Glutamatergic neuron (in vitro differentiated cells): ENCODE results near the gene MED20. TPM values are rescaled to one million over a fixed set of nuclear protein-coding genes. Genes with fewer than 3 reads are reported as not detected.

Source experiments
- DNase-seq: peaks from one replicate; pipeline ENCODE4 v3.0.0; 2022
- H3K27ac Mint-ChIP-seq: one replicate; pipeline ENCODE4 v1.8.0; 2020; ENCODE audit warnings: mild to moderate bottlenecking, mixed read lengths, inconsistent platforms; ENCODE audit not compliant: unreplicated experiment
- H3K27me3 Mint-ChIP-seq: one replicate; pipeline ENCODE4 v1.8.0; 2020; ENCODE audit warnings: mild to moderate bottlenecking, moderate library complexity, mixed read lengths, inconsistent platforms; ENCODE audit not compliant: unreplicated experiment
- H3K36me3 Mint-ChIP-seq: one replicate; pipeline ENCODE4 v1.8.0; 2020; ENCODE audit warnings: mild to moderate bottlenecking, mixed read lengths, inconsistent platforms; ENCODE audit not compliant: unreplicated experiment
- H3K4me1 Mint-ChIP-seq: one replicate; pipeline ENCODE4 v1.8.0; 2020; ENCODE audit warnings: mild to moderate bottlenecking, low read depth, mixed read lengths, inconsistent platforms; ENCODE audit not compliant: unreplicated experiment
- H3K4me3 Mint-ChIP-seq: one replicate; pipeline ENCODE4 v1.8.0; 2020; ENCODE audit warnings: mild to moderate bottlenecking, mixed read lengths, inconsistent platforms; ENCODE audit not compliant: unreplicated experiment
- H3K9me3 Mint-ChIP-seq: one replicate; pipeline ENCODE4 v1.8.0; 2020; ENCODE audit warnings: mild to moderate bottlenecking, moderate library complexity, mixed read lengths, inconsistent platforms; ENCODE audit not compliant: unreplicated experiment
- total RNA-seq: library from RNA; stranded (reverse); fragmentation: NEBNext Ultra II Directional; extraction: Animal tissue kit (Norgen Biotek cat#: 25700); gene quantifications from one replicate; pipeline ENCODE4 v1.2.1, GENCODE V29; 2021; ENCODE audit not compliant: unreplicated experiment
- TF ChIP-seq, protein P1 (sequence below): fragments of 200-600 bp; sonication (generic); IDR thresholded peaks from one replicate; pipeline ENCODE4 v1.5.0; 2021; ENCODE audit not compliant: partially characterized antibody, unreplicated experiment

MED20 gene
- total RNA-seq, 1 donor from 2014 or later = 30.9 TPM

DNA sequence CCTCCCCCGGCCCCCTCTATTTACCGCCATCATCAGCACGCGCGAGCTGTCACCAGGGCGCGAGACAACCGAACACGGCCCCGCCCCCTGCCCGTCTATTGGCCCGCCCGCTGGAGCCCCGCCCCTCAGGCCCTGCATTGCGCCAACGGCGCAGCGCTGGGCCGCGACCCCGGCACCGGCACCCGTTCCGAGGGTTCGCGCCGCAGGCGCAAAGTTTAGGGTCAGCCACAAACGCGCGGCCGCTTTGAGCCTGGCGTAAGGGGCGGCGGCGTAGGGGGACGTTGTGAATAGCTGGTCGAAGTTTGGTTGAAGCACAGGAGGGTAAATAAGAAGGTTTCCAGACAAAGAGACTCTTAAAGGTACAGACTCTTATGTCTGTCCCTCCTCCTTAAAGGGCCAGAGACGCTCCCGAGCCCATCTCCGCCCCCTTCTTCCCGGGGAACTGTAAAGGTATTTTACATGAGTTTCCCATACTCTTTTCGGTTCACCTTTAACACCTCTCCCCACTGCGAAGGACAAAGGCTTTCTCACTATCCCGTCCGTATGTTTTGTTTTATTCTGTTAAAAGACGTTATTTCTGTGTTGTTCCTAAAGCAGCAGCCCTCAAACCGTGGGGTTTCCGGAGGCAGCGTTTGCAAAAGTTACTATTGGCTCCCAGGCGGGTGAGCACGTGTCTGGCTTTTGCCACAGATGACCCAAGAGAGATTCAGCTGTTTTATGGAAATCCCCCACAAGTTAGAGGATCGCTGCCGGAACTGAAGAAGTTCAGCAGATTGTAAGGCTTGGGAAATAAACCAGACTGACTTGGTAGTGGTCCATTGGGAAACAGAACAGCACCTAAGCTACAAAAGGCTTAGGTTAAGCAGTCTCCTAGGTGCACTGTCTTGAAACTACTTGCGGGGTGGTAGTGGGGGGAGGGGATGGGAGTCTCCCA is 25.4 kb downstream of the MED20 start, which contains the start of gene USP49:
TSS of gene USP49 (minus strand) at position 76 of the 934 bp plus-strand sequence. CDS start 88,392 bp downstream, outside the sequence.
- Mint-ChIP-seq H3K4me1 (peaks cover 3% of the 10 kb centered on the region), H3K9me3 (no peaks in the 10 kb centered on the region), H3K4me3 (peak within 1 kb of the TSS; percentile 91), H3K27me3 (peaks cover 4% of the 10 kb centered on the region), H3K27ac (peak within 1 kb of the TSS; percentile 90), H3K36me3 (no peaks in the 10 kb centered on the region)
- DNase-seq = peak; percentile 98
- TF ChIP-seq, protein P1, sequence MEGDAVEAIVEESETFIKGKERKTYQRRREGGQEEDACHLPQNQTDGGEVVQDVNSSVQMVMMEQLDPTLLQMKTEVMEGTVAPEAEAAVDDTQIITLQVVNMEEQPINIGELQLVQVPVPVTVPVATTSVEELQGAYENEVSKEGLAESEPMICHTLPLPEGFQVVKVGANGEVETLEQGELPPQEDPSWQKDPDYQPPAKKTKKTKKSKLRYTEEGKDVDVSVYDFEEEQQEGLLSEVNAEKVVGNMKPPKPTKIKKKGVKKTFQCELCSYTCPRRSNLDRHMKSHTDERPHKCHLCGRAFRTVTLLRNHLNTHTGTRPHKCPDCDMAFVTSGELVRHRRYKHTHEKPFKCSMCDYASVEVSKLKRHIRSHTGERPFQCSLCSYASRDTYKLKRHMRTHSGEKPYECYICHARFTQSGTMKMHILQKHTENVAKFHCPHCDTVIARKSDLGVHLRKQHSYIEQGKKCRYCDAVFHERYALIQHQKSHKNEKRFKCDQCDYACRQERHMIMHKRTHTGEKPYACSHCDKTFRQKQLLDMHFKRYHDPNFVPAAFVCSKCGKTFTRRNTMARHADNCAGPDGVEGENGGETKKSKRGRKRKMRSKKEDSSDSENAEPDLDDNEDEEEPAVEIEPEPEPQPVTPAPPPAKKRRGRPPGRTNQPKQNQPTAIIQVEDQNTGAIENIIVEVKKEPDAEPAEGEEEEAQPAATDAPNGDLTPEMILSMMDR = no peak

DNA sequence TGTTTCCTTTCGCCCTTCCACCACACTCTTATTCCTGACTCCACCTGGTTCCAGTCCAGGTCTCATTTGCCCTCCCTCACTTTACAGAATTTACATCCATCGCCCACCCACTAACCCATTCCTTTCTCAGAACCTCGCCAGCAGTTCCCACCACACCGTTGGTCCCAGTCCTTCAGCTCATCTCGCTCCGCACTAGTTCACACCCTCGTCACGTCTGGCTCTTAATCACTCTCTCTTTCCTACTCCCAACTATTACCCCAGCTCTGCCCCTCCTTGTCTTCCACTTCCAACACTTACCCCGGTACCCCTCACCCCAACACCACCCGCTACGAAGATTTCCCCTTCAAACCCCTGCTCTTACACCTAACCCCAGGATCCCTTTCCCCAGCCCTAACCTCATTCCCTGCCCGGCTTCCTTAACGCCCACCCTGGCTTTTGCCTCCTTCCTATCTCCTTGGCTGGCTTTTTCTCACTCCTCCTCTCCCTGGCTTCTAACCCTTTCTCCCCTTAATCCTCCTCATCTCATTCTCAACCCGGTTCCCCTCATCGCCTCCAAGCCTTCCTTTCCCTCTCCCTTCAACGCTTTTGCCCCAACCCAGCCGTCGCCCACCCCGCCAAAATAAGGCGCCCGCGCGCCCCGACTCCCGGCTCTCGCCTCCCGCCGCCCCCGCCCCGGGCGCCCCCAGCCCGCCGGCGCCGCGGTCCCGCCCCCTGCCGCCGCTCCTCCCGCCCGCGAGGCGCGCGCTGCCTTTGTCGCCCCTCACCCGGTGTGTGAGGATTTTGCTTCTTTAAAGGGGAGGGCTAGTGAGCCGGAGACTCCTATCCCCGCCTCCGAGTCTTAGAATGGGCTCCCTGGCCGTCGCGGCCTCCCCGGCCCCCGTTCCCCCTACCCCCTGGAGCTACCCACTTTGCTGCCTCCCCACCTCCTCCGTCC is 26.3 kb downstream of the MED20 start:
- TF ChIP-seq, protein P1 = no peak
- DNase-seq = peak; percentile 77
- Mint-ChIP-seq H3K36me3 (no peaks in the 10 kb centered on the region), H3K27me3 (peaks cover 4% of the 10 kb centered on the region), H3K27ac (no peak overlapping the region), H3K9me3 (no peaks in the 10 kb centered on the region), H3K4me3 (peak overlapping the region; percentile 91), H3K4me1 (no peaks in the 10 kb centered on the region)

DNA sequence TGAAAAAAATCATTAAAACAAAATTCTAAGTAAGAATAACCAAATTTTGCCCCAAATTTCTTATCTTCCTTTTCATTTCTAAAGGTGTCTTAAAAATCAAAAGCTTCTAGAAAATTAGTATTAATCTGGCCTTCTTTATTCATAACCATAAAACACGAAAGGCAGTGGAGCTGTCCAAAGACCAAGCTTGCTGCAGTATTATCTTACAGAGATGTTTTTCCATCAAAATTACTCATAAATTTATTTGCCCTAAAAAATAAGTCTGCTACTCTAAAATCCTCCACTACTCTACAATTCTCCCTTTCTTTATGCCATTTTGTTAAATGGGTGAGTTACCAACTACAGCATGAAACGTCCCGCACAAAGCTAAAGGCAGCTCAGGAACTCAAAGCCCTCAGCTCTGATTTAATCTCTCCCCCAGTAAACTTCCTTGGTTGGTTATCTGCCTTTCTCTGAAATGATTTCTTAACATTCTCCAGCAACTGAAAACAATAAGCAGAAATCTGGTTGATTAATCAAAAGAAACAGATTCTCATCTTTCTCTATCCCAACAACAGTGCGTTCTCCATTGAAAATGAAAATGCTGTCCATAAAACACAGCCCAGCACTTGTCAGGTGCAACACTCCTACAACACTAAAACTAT is 27.9 kb downstream of the MED20 start:
- no peak overlapping the region for H3K4me3 Mint-ChIP-seq
- TF ChIP-seq, protein P1 = no peak
- peaks cover 4% of the 10 kb centered on the region for H3K27me3 Mint-ChIP-seq
- DNase-seq = no peak
- H3K4me1 Mint-ChIP-seq = no peaks in the 10 kb centered on the region
- no peak overlapping the region for H3K27ac Mint-ChIP-seq
- H3K36me3 Mint-ChIP-seq = no peaks in the 10 kb centered on the region
- H3K9me3 Mint-ChIP-seq = no peaks in the 10 kb centered on the region

DNA sequence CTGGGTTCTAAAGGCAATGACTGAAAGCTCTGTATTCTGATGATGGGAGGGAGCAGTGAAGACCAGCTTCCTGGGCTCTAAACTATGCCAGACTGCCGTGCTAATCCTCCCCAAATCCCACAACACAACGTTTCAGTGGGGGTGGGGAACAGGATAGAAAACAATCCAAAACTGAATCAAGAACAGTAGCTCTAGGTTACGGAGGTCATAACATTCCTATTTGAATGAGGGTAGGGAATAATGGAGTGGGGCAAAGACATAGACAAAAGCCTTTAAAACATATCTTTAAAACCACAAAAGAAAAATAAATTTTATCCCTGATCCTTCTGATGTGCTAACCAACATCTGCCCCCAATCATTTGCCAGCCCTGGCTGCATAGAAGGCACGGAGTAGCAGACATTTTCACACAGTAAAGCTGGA is 33.6 kb downstream of the MED20 start:
- no peak for DNase-seq
- Mint-ChIP-seq H3K4me3 (no peak overlapping the region), H3K9me3 (no peaks in the 10 kb centered on the region), H3K4me1 (peaks cover 6% of the 10 kb centered on the region), H3K27ac (no peak overlapping the region), H3K27me3 (no peaks in the 10 kb centered on the region), H3K36me3 (no peaks in the 10 kb centered on the region)
- TF ChIP-seq, protein P1 = no peak
